ENCODE results near the gene EPHA2.

EPHA2 gene

DNA sequence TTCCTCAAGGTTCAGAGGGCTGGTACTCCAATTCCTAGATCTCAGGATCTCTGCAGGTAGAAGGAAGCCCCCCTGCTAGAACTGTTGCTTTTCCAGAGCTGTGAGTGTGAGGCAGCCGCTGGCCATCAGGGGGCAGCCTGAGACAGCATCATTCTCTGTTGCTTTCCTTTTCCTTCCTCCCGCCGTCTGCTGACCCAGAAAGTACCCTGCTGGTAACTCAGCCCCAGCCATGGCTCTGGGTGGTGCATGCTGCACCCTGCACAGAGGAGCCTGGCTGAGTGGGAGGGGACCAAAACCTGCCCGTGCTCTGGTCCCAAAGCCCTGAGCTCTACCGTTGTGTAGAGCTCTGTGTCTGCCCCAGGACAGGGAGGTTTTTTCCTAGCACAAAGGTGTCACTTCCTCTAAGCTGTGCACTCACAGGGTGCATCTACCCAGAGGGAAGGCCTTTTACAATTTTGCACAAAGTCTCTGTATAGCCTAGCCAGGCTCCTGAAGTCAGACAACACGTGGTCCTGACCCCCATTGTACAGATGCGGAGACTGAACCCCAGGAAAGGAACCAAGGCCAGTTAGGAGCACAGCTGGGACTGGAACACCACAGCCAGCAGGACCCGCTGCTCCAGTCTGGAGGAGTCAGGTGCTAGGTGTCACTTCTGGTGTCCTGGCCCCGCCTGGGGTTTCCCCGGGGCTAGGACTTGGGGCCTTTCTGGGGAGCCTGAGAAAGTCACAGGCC, 76.8 kb downstream of the EPHA2 start:
- TF ChIP-seq EZH2 (IDR thresholded peaks at IDR 0.05; ENCODE audit: borderline replicate concordance, low read depth, low read length, severe bottlenecking) = no peak
- TF ChIP-seq, protein P1, sequence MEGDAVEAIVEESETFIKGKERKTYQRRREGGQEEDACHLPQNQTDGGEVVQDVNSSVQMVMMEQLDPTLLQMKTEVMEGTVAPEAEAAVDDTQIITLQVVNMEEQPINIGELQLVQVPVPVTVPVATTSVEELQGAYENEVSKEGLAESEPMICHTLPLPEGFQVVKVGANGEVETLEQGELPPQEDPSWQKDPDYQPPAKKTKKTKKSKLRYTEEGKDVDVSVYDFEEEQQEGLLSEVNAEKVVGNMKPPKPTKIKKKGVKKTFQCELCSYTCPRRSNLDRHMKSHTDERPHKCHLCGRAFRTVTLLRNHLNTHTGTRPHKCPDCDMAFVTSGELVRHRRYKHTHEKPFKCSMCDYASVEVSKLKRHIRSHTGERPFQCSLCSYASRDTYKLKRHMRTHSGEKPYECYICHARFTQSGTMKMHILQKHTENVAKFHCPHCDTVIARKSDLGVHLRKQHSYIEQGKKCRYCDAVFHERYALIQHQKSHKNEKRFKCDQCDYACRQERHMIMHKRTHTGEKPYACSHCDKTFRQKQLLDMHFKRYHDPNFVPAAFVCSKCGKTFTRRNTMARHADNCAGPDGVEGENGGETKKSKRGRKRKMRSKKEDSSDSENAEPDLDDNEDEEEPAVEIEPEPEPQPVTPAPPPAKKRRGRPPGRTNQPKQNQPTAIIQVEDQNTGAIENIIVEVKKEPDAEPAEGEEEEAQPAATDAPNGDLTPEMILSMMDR (IDR thresholded peaks at IDR 0.05; ENCODE audit: borderline replicate concordance, extremely low read depth, low read length, poor library complexity, severe bottlenecking) = peak; percentile 98
- Histone ChIP-seq H3K27ac (ENCODE audit: low read length) (peak overlapping the region; percentile 37; the same call in 1 of the 2 replicates), H2AFZ (ENCODE audit: low read depth, low read length) (peak overlapping the region; percentile 68), H3K36me3 (ENCODE audit: insufficient read depth, low read length) (no peaks in the 10 kb centered on the region), H3K79me2 (ENCODE audit: insufficient read depth, low read length) (no peaks in the 10 kb centered on the region), H3K9ac (ENCODE audit: low read depth, low read length) (peak overlapping the region; percentile 38), H3K4me1 (ENCODE audit: insufficient read depth, low read length) (peaks cover 6% of the 10 kb centered on the region), H3K9me3 (ENCODE audit: insufficient read depth, low read length, severe bottlenecking) (no peaks in the 10 kb centered on the region), H3K4me2 (ENCODE audit: insufficient read depth, low read length) (peak overlapping the region; percentile 59), H3K27me3 (ENCODE audit: insufficient read depth, low read length, poor library complexity) (no peaks in the 10 kb centered on the region), H3K4me3 (ENCODE audit: low read depth in 1 of 2, low read length in 2 of 2) (peak overlapping the region in 1 of 2 experiments; percentile 30; a peak in 2 of 4 replicates), H4K20me1 (ENCODE audit: insufficient read depth, low read length) (0 out of 2 replicates have a peak, but pooled peaks cover 5% of the 10 kb centered on the region)
- ATAC-seq (ENCODE audit: insufficient read depth, low read depth) = peak; percentile 90
- DNase-seq = peak; percentile 82

DNA sequence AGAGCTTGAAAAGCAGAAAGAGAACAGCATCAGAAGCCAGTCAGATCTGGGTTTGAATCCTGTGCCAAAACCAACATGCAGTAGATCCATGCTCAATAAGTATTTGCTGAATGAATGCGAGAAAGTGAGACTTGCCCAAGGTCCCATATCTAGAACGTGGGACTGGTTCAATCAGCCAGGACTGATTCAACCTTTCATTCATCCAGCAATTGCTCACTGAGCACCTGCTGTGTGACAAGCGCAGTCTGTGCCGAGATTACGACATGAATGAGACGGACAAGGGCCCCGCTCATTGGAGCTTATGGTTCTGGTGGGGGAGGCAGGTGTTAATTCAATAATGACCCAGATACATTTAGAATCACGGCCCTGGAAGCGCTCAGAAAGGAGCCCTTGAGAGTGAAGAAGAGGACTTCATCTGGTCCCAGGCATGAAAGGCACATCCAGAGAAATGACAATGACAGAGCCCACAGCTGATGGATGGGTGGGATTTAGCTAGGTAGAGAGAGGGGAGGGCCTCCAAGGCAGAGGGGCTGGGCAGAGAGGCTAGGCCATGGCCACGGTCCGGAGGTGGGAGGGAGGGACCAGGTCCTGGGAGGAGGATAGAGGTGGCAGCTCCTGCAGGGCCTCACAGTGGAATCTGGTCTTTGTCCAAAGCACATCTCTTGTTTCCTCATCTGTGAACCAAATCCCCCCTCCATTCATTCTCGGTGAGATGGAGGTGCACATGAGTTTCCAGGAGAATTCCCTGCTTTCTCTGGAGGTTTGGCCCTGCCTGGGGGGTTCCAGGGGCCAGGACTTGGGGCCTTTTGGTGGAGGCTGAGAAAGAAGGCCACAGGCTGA, 78.2 kb downstream of the EPHA2 start:
- H3K79me2 ChIP-seq (ENCODE audit: insufficient read depth, low read length) = no peaks in the 10 kb centered on the region
- 0 out of 2 replicates have a peak, but pooled peaks cover 5% of the 10 kb centered on the region for H4K20me1 ChIP-seq (ENCODE audit: insufficient read depth, low read length)
- no peak overlapping the region for H3K27ac ChIP-seq (ENCODE audit: low read length)
- DNase-seq (no peak), ATAC-seq (ENCODE audit: insufficient read depth, low read depth) (no peak)
- H3K36me3 ChIP-seq (ENCODE audit: insufficient read depth, low read length) = no peaks in the 10 kb centered on the region
- H2AFZ ChIP-seq (ENCODE audit: low read depth, low read length) = no peak overlapping the region
- H3K9me3 ChIP-seq (ENCODE audit: insufficient read depth, low read length, severe bottlenecking) = no peaks in the 10 kb centered on the region
- no peaks in the 10 kb centered on the region for H3K27me3 ChIP-seq (ENCODE audit: insufficient read depth, low read length, poor library complexity)
- TF ChIP-seq EZH2 (IDR thresholded peaks at IDR 0.05; ENCODE audit: borderline replicate concordance, low read depth, low read length, severe bottlenecking) = no peak
- TF ChIP-seq, protein P1 (IDR thresholded peaks at IDR 0.05; ENCODE audit: borderline replicate concordance, extremely low read depth, low read length, poor library complexity, severe bottlenecking) = no peak
- H3K4me1 ChIP-seq (ENCODE audit: insufficient read depth, low read length) = peaks cover 6% of the 10 kb centered on the region
- H3K9ac ChIP-seq (ENCODE audit: low read depth, low read length) = no peak overlapping the region
- H3K4me3 ChIP-seq (ENCODE audit: low read depth in 1 of 2, low read length in 2 of 2) = no peak overlapping the region
- H3K4me2 ChIP-seq (ENCODE audit: insufficient read depth, low read length) = no peak overlapping the region

DNA sequence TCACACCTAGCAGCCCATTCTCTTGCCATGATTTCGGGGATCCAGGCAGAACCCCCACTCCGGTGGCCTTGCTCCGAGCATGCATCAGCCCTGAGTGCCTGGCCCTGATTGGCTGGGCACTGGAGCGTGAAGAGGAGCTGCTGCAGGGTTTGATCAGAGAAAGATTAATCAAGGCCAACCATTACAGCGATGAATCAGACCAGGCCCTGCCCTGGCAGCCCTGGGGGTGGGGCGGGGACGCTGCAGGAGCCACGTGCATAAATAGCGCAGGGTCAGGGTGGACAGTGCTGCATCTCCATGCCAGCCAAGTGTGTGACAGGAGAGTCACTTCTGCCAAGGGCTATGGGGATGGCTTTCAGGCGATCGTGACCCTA, 79.0 kb downstream of the EPHA2 start:
- Histone ChIP-seq H4K20me1 (ENCODE audit: insufficient read depth, low read length) (0 out of 2 replicates have a peak, but pooled peaks cover 1% of the 10 kb centered on the region), H3K27ac (ENCODE audit: low read length) (no peak overlapping the region), H3K4me2 (ENCODE audit: insufficient read depth, low read length) (no peak overlapping the region), H3K4me3 (ENCODE audit: low read depth in 1 of 2, low read length in 2 of 2) (no peak overlapping the region), H3K9ac (ENCODE audit: low read depth, low read length) (no peak overlapping the region), H3K9me3 (ENCODE audit: insufficient read depth, low read length, severe bottlenecking) (no peaks in the 10 kb centered on the region), H2AFZ (ENCODE audit: low read depth, low read length) (no peak overlapping the region), H3K36me3 (ENCODE audit: insufficient read depth, low read length) (no peaks in the 10 kb centered on the region), H3K4me1 (ENCODE audit: insufficient read depth, low read length) (peaks cover 6% of the 10 kb centered on the region), H3K27me3 (ENCODE audit: insufficient read depth, low read length, poor library complexity) (no peaks in the 10 kb centered on the region), H3K79me2 (ENCODE audit: insufficient read depth, low read length) (no peaks in the 10 kb centered on the region)
- TF ChIP-seq EZH2 (IDR thresholded peaks at IDR 0.05; ENCODE audit: borderline replicate concordance, low read depth, low read length, severe bottlenecking) = no peak
- TF ChIP-seq, protein P1 (IDR thresholded peaks at IDR 0.05; ENCODE audit: borderline replicate concordance, extremely low read depth, low read length, poor library complexity, severe bottlenecking) = no peak
- DNase-seq (no peak), ATAC-seq (ENCODE audit: insufficient read depth, low read depth) (no peak)

Measured in DND-41 (cell line).